Heart right ventricle (tissue), 16 donors: ENCODE results near the gene MSLN. TPM values are rescaled to one million over a fixed set of nuclear protein-coding genes. Genes with fewer than 3 reads are reported as not detected.

Source experiments
- ATAC-seq, 8 donors: fragments of 200-7000 bp; cut with Tn5 transposase; one replicate each; pipeline ENCODE4 v1.9.1; 2020; ENCODE audit warnings: mild to moderate bottlenecking in 8 of 8, moderate library complexity in 8 of 8, moderate number of reproducible peaks in 1 of 8
- DNase-seq, 2 donors: peaks; one replicate each; pipeline ENCODE4 v3.0.0-alpha.2; 2020
- H3K27ac ChIP-seq, 10 donors: fragments of 200-600 bp; sonication (generic) in 2 of 10; one replicate each; pipeline versions ENCODE4 v1.5.0 to v1.8.0; 2020 to 2022; ENCODE audit warnings: mild to moderate bottlenecking in 3 of 10
- H3K27me3 ChIP-seq, 7 donors: fragments of 200-600 bp; one replicate each; pipeline ENCODE4 v1.8.0; 2021 to 2022; ENCODE audit warnings: mild to moderate bottlenecking in 2 of 7
- H3K36me3 ChIP-seq, 9 donors: fragments of 200-600 bp; sonication (generic) in 1 of 9; one replicate each; pipeline versions ENCODE4 v1.5.0 to v1.8.0; 2020 to 2022; ENCODE audit warnings: mild to moderate bottlenecking in 2 of 9
- H3K4me1 ChIP-seq, 9 donors: fragments of 200-600 bp; sonication (generic) in 1 of 9; one replicate each; pipeline versions ENCODE4 v1.5.0 to v1.8.0; 2020 to 2022; ENCODE audit warnings: mild to moderate bottlenecking in 4 of 9
- H3K4me3 ChIP-seq, 10 donors: fragments of 200-600 bp; sonication (generic) in 2 of 10; one replicate each; pipeline versions ENCODE4 v1.5.0 to v1.8.0; 2020 to 2022; ENCODE audit warnings: mild to moderate bottlenecking in 7 of 10, moderate library complexity in 2 of 10
- H3K9me3 ChIP-seq, 11 donors: fragments of 200-600 bp in 10 of 11; sonication (generic) in 2 of 11; one replicate each; pipeline versions ENCODE4 v1.5.0 to v1.8.0; 2013 to 2022; ENCODE audit warnings: mild to moderate bottlenecking in 2 of 11, control low read depth in 1 of 11, moderate library complexity in 1 of 11
- CTCF ChIP-seq, 9 donors: fragments of 200-600 bp; sonication (generic) in 2 of 9; IDR thresholded peaks; one replicate each; pipeline versions ENCODE4 v1.5.0 to v1.8.0; 2021 to 2022; ENCODE audit warnings: antibody characterized with exemption in 9 of 9, mild to moderate bottlenecking in 5 of 9, moderate library complexity in 1 of 9
- WGBS, 2 donors: extraction: QIAGEN DNeasy Blood & Tissue Kit; methylation state at CpG; one replicate each; pipeline ENCODE4 v1.1.7; 2013; ENCODE audit warnings: inconsistent platforms in 1 of 2; 5-methylcytosine and 5-hydroxymethylcytosine counted together
- intact Hi-C, 10 donors: fragments of 100-400 bp; cut with DNase I; formaldehyde crosslinking; loops; one replicate each; pipeline versions ENCODE4 v1.11.1 to v1.14.2; 2022
- polyA plus RNA-seq, 2 donors: library from polyadenylated mRNA; stranded (reverse); fragments of 200-250 nt; gene quantifications; one replicate each; pipeline ENCODE4 v1.2.3, GENCODE V29; 2013
- total RNA-seq, 10 donors: library from RNA; stranded (reverse); fragmentation: NEBNext Ultra II Directional in 3 of 10; extraction: Animal tissue kit (Norgen Biotek cat#: 25700) in 3 of 10; gene quantifications; one replicate each; pipeline versions ENCODE4 v1.2.1 to v1.2.4, GENCODE V29; 2021 to 2023
- donor health status: Arrhythmogenic right ventricular cardiomyopathy.
- donor health status: ischemic (EF 13 %, LVEDD 7.1; RV severe dilation, severe dysfunction).
- donor health status: healthy with polysubstance abuse.
- donor health status: DM: no; HTN: yes; CAD: no.
- donor health status: DM: no; HTN: no; CAD: no.
- donor health status: ischemic (EF 25% LVEDD 6.9; RV normal size, moderate dysfunction).
- donor health status: ischemic (EF 25% LVEDD 5.7; RV mildly dilated, moderate dysfunction).
- donor health status: healthy.
- donor health status: DM: yes; HTN: yes; CAD: no.
- donor health status: Ischemic cardiomyopathy.
- donor health status: ischemic (EF 35%, LVEDD 5.7; RV mildly dilated, moderate dysfunction).
- donor health status: nonischemic (EF 11% LVEDD 7.7; RV severe dilation, severe dysfunction).
- donor health status: DM: yes; HTN: yes; CAD: no.
- donor health status: PGD.
- donor health status: ischemic (EF 29% LVEDD 5.4; RV normal size, mild dysfunction).
- donor health status: nonischemic (EF 23%, LVEDD 6.1; RV moderate dilation, normal function).

MSLN gene
- total and polyA plus RNA-seq, 12 donors, result 0.09 to 4.0 (median 0.28) TPM; not detected in 8

- intact Hi-C loops, result loop anchor here in 1 of 10 donors (10.0 kb wide), 1 partner anchor 400 kb away; no protein-coding TSS in a partner anchor
- H3K27me3 ChIP-seq, result peaks cover 0 to 43% (median 39%) of the 10 kb centered on the region in 7 donors
- H3K4me1 ChIP-seq, result peaks cover 0 to 30% (median 19%) of the 10 kb centered on the region in 9 donors
- 60 to 63% methylated on average over 33 of the region's 33 CpGs for WGBS, 2 donors
- ATAC-seq (no peak), DNase-seq (no peak)
- H3K36me3 ChIP-seq, result no peaks in the 10 kb centered on the region
- no peak overlapping the region for H3K27ac ChIP-seq
- H3K9me3 ChIP-seq, result no peaks in the 10 kb centered on the region
- no peak for TF ChIP-seq CTCF (IDR thresholded peaks at IDR 0.05)
- H3K4me3 ChIP-seq, result no peak overlapping the region
Observed at GRCh38 chr16:804193-805048, 43.9 kb downstream of the MSLN start.

GRCh38 chr16:805474-805873, 44.9 kb downstream of the MSLN start:
- H3K4me1 ChIP-seq, result peaks cover 0 to 25% (median 19%) of the 10 kb centered on the region in 9 donors
- ATAC-seq, result no peak
- H3K27me3 ChIP-seq, result peaks cover 0 to 32% (median 28%) of the 10 kb centered on the region in 7 donors
- no peak for DNase-seq
- no peak overlapping the region for H3K27ac ChIP-seq
- H3K9me3 ChIP-seq, result no peaks in the 10 kb centered on the region
- intact Hi-C loops, result loop anchor here in 1 of 10 donors (10.0 kb wide), 1 partner anchor 399 kb away; no protein-coding TSS in a partner anchor
- no peak overlapping the region for H3K4me3 ChIP-seq
- no peaks in the 10 kb centered on the region for H3K36me3 ChIP-seq
- TF ChIP-seq CTCF (IDR thresholded peaks at IDR 0.05), result no peak
- 70 to 76% methylated on average over 17 of the region's 17 CpGs for WGBS, 2 donors

- WGBS, 2 donors, result 7 to 19% methylated on average over 80 of the region's 80 CpGs
Observed at GRCh38 chr16:807347-808084, 47.0 kb downstream of the MSLN start.

More at GRCh38 chr16:807347-808084, 47.0 kb downstream of the MSLN start:
- no peak for TF ChIP-seq CTCF (IDR thresholded peaks at IDR 0.05)
- H3K4me1 ChIP-seq, result peaks cover 0 to 25% (median 19%) of the 10 kb centered on the region in 9 donors
- H3K36me3 ChIP-seq, result no peaks in the 10 kb centered on the region
- peak overlapping the region; percentile 41 to 99 (median 92) for H3K27ac ChIP-seq
- DNase-seq, result peak; percentile 92 to 94
- peak; percentile 96 to 99 (median 99) for ATAC-seq
- peaks cover 0 to 21% (median 18%) of the 10 kb centered on the region in 7 donors for H3K27me3 ChIP-seq
- intact Hi-C loops, result loop anchor here in 1 of 10 donors (10.0 kb wide), 1 partner anchor 397 kb away; no protein-coding TSS in a partner anchor
- peaks cover 0 to 4% (median 0%) of the 10 kb centered on the region in 11 donors for H3K9me3 ChIP-seq
- H3K4me3 ChIP-seq, result peak overlapping the region; percentile 66 to 99 (median 84)
